ENCODE results near the gene COQ7.

Gene COQ7

DNA sequence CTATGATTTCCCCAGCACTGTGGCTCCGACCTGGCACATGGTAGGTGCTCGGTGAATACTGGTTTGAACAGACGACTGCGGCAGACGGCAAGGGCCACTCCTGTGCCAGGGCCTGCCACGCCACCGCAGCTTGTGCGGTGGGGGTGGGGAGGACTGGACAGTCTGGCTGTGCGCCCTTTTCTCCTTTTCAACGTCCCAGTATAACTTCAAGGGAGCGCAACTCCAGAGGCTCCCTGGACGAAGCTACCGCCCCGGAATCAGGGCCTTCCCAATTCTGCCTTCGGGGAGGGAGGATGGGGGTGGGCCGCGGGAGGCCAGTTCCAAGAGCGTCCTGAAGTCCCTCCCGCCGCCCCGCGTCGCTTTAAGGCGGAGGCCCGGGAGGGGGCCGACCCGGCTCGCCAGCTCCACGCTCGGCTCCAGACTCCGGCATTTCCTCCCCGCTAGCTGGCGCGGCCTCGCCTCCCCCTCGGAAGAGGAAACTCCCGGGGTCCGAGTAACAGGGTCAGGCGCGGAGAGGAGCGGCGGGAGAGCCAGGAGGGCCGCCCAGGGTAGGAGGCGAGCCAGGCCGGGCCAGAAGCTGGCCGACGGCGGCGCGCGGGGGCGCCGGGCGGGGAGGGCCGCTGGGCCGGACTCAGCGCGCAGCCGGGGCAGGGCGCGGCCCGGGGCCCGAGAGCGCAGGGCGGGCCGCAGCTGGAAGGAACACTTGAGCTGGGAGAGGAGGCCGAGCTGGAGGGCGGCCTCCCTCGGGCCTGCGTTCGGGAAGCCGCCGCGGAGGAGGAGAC lies 46.4 kb downstream of the COQ7 start, which contains the start of gene ITPRIPL2:
TSS of gene ITPRIPL2 (plus strand) at position 388 of the 782 bp plus-strand sequence. CDS start 498 bp downstream, outside the sequence.
- peak; percentile 79 for DNase-seq

- DNase-seq, result peak; percentile 84
These were observed 47.1 kb downstream of the COQ7 start for GRCh38 chr16:19114359-19115147.

- no peak for DNase-seq
These were observed 48.0 kb downstream of the COQ7 start for GRCh38 chr16:19115148-19116021.

GRCh38 chr16:19116711-19117449 lies 49.5 kb downstream of the COQ7 start:
- no peak for DNase-seq

DNA sequence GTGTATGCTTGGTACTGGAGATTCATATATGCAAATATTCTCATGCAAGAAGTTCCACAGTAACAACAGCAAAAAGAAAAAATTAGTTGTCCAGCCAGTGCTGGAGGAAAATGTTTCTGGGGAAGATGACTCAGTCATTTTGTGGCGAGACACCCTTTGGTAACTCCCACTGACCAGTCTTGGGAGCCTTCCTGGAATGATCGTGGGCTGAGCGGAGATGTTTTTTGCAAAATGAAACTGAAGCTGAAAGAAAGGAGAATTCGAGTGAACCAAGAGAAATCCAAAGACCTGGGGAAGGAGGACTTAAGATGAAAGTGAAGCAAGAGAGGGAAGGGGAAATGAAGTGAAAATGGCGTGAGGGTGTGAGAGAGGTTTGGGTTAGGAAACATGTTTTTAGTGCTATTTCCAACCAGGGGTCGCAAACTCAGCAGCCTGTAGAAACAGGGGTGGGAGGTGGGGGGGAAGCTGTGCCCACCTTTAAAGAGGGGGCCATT lies 51.6 kb downstream of the COQ7 start:
- DNase-seq, result no peak

DNA sequence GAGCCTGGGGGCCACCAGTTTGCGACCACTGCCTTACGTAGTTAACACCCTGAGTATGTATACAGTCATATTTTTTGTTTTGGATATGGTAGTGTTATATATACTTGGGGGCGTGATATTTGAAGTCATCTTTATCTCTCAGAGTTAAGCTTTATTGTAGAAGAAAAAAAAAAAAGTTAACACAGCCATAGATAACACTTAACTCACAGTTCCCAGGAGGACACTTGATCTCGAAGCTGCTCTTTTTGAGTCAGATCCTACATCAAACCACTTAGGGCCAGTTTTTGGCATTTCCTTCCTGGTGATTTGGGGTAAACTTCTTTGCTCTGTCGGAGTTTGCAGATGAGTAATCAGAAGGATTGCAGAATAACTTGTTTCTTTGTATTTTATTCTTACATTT lies 52.1 kb downstream of the COQ7 start:
- DNase-seq, result no peak

DNA sequence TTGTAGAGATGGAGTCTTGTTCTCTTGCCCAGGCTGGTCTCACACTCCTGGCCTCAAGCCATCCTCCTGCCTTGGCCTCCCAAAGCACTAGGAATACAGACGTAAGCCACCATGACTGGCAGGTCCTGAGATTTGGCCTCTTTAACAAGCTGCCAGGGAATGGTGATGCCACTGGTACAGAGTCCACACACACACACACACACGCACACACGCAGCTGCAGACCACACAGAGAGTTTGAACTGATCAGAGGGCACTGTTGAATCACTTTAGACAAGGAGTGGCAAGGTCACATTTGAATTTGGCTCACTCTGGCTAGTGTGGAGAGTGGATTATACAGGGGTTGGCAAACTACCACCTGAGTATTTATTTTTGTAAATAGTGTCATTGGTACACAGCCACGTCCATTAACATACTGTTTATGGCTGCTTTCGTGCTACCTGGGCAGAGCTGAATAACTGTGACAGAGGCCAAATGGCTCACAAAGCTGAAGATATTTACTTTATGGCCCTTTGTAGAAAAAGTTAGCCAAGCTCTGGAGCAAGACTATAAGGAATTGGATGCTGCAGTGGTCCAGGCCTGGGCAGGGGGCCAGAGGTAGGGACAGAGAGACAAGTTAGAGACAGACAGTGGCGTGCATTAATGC lies 56.2 kb downstream of the COQ7 start:
- no peak for DNase-seq

GRCh38 chr16:19126300-19126699 lies 58.9 kb downstream of the COQ7 start:
- DNase-seq, result no peak

DNA sequence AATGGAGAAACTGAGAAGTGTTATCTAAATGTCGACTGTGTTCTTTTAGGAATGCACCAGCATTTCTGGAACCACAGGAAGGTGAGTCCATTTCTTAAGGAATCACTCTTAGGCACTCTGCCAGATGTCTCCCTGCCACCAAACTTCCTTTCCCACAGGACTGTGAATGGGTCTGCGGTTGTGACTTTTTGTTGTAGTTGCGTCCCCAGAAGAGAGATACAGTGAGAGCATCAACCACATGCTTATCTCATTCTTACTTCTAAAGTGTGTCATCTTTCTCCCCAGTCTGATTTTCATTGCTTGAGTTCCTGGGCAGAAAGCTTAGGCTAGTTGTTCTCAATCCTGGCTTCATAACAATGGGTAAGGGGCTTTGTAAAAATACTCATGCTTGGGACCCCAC lies 59.8 kb downstream of the COQ7 start:
- DNase-seq, result no peak

DNA sequence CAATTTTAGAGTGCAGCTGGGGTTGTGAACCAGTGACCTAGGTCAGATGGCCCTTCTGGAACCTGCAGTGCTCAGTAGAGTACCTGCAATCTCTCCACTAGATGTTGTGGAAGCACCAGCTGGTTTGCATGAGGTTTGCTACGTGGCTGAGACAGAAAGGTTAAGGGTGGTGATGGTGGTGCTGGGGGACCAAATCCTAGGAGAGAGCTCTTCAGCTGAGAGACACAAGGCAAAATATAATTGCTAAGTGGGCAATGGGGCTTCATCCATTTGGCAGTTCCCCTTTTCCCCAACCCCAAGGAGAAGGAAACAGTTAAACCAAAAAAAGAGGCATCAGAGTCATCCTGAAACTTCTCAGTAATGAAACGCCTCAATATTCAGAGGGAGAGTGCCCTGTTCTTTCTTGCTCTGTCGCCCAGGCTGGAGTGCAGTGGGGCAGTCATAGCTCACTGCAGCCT lies 60.3 kb downstream of the COQ7 start:
- no peak for DNase-seq

DNA sequence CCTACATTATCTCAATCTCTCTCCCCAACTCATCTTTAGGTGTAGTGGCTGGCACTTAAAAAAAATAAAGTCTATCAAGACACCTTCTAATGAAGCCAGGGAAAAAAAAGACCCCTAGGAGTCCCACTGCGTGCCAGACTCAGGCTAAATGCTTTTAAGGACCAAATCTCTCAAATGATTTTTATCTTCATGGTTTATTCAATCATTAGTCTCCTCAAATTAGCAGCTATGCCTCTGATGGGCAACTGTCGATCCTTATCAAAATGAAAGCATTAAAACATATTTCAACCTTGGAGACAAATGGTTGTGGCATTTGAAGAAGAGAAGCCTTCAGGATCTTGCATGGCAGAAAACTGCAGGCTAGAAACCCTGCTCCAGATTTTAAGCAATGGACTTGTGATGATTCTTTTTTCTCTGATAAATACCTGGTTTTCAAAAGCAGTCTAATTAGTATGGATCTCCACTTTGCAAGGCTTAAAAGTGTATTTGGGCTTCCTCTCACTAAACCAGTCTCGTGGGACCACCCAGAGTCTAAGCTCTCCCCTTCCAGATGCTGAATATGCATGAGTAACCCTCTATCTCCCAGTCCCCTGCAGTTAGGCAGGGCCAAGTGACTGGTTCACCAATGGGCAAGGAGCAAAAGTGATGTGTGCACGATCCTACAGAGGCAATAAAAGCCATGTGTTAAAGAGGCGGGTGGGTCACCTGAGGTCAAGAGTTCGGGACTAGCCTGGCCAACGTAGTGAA lies 61.2 kb downstream of the COQ7 start:
- DNase-seq, result no peak

Measured in retina (tissue), 1 donor.